Ureter (tissue), 1 donor: Measurements from ENCODE around the gene FHOD3. TPM values are rescaled to one million over a fixed set of nuclear protein-coding genes. Genes with fewer than 3 reads are reported as not detected.

Experiments
- DNase-seq: peaks from one replicate; pipeline ENCODE4 v3.0.0-alpha.2; 2020; ENCODE audit warnings: low spot score
- total RNA-seq: library from RNA; stranded (reverse); gene quantifications from one replicate; pipeline ENCODE4 v1.2.4, GENCODE V29; 2023
- donor health status: DM: yes; HTN: yes; CAD: no.

Gene FHOD3
- total RNA-seq, 1 donor from 2014 or later, result 25.7 TPM

DNA sequence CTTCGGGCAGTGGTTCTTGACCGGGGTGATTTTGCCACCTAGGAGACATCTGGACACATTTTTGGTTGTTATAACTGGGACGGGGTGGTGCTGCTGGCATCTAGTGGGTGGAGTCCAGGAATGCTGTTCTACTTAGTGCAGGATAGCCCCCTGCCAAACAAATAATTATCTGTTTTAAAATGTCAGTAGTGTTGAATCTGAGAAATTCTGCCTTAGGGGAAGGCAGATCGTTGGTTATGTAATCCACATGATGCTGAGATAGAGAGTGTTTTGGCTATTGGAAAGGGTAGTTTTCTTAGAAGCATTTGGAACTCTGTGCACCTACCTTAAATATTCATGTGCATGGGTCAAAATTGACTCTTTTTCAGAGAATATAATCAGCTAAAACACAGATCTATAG lies 332.3 kb downstream of the FHOD3 start:
- DNase-seq, result no peak

GRCh38 chr18:36630917-36631316 lies 333.4 kb downstream of the FHOD3 start:
- no peak for DNase-seq

- no peak for DNase-seq
These were observed 336.5 kb downstream of the FHOD3 start for GRCh38 chr18:36633961-36634412.

- no peak for DNase-seq
These were observed 337.2 kb downstream of the FHOD3 start for GRCh38 chr18:36634573-36635216.

DNA sequence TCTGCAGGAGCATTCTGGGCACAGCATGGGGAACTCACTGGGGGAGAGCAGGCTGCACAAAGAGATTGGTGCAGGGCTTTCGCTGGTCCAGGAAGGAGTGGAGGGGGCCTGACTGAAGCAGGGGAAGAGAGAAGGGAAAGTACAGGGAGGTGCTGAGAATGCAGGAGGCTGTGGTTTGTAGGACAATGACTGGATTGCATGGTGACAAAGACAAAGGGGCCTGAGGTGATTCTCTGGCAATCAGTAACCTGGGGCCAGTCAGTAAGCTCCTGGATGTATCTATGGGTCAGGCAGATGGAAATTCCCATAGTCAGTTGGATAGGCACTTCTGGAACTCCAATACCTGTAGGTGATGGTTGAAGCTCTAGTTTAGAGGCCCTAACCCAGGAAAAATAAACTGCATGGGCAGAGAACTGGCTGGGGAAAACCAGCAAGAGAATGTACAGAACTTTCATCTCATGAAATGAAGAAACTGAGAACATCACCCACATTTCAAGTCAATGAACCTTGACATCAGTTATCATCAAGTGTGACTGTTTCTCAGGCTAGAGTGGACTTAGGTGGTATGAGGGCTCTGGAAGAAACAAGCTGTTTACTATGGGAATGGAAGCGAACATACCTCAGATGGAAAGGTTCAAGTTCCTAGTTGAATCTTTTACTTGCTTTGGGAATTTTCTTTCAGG lies 338.0 kb downstream of the FHOD3 start:
- no peak for DNase-seq

GRCh38 chr18:36636237-36636817 lies 338.8 kb downstream of the FHOD3 start:
- DNase-seq, result no peak

DNA sequence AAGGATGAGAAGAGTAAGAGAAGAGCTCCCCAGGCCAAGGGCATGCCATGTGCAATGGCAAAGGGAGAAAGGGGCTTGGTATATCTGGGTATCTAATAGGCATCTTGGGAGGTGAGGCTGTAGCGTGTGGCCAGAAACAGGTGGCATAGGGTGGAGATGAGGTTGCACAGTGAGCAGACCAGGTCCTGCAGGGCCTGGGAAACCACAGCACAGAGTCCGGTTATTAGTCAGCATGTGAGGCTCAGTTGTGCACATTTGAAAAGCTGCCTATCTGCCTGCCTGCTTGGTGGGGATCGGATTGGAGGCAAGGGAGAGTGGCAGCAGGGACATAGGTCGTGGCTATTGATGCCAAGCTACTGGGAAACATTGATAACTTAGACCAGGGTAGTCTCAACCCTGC lies 340.7 kb downstream of the FHOD3 start:
- DNase-seq, result no peak

- DNase-seq, result no peak
These were observed 342.8 kb downstream of the FHOD3 start for GRCh38 chr18:36640021-36640952.

DNA sequence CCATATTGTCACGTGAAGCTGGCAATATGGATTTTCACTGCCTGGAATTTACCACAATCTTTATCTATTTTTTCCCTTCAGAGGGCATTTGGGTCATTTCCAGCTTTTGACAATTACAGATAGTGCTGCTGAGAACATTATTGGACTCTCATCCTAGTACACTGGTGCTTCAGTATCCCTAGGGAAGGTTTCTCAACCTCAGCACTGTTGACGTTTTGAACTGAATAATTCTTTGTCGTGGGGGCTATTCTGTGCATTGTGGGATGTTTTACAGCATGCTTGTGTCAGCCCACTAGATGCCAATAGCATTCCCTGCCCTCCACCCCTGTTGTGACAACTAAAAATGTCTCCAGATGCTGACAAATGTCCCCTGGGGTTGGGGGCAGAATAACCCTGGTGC lies 345.5 kb downstream of the FHOD3 start:
- DNase-seq, result no peak

DNA sequence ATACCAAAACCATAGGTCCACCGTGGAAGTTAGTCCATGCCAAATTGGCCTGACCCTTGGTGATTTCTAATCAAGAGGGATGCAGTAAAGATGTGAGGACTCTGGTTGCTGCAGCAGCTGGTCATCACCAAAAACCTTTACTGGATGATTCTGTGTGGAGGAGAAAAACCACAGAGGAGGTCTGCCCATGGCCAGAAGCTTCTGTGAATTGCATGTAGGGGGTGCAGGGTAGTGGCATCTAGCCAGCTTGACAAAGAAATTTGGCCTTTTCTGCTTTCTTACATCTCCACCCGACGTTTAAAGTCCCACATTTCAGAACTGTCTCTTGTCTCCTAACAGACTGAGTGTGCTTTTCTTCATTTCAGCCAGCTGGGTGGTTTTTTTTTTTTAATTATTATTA lies 351.3 kb downstream of the FHOD3 start:
- DNase-seq, result no peak

DNA sequence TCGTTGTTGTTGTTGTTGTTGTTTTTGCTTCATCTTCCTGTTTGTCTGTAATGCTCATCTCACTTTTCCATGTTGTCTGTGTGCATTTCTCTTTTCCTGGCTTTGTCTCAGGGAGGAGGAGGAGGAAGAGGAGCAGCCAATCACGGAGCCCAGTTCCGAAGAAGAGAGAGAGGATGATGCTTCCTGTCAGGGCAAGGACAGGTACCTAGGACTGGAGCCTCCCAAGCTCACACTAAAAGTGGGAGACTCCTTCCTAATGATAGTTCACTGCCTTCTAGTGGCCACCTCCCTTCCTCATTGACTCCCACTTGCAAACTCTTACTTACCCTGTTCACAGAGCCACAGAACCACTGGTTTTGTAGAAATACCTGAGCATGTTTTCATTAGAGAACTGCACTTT lies 351.7 kb downstream of the FHOD3 start:
- DNase-seq, result no peak

GRCh38 chr18:36650266-36650665 lies 352.8 kb downstream of the FHOD3 start:
- DNase-seq, result no peak

DNA sequence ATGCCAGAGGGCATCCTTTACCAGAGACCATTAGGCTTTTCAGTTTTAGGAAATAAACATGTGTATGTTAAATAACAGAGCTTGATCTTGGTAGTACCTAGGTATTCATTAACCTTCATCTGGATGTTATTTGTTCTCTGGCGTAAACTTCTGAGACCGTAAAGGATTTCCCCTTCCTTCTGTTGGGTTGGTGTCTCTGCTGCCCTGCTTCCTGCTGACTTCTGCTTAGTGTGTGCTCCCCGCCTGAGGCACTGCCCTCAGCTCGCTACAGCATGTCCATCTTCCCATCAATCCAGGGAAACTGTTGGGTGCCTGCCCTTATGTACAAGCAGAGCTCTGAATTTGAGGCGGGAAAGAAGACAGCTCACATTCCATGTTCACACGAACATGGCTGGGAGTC lies 353.4 kb downstream of the FHOD3 start:
- no peak for DNase-seq

- DNase-seq, result no peak
These were observed 355.0 kb downstream of the FHOD3 start for GRCh38 chr18:36652503-36652902.

GRCh38 chr18:36653141-36653869 lies 355.8 kb downstream of the FHOD3 start:
- DNase-seq, result no peak

DNA sequence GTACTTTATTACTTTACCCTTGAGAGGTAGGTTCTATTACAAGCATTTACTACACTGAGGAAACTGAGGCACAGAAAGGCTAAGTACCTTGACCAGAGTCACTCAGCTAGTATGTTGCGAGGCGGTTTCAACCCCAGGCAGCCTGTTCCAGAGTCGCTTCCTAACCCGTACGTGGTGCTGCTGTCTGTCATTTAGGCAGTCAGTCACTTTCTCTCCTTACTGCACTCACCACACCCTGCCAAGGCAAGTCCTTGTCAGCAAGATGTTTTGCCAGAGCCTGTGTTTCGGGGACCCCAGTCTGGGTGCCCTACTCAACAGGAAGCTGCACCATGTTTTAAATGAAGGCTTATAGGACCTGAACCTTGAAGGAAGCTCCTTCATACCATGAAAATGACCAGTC lies 356.4 kb downstream of the FHOD3 start:
- DNase-seq, result no peak

DNA sequence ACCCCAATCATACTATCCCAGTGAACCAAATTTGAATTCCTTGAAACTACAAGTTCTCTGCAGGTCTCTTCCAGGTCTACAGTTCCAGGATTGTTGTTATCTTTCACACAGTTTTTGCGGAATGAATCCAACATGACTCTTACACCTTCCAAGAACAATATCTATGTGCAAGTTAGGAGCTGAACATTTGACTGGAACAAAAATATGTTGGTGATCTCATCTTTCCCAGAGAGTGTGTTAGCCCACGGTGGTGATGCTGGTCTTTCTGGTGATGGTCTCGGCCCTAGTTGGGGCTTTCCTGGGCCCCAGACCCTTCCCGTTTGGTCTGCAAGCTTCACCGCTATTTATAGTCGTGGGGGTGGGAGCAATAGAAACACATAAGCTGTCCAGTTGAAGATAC lies 357.6 kb downstream of the FHOD3 start:
- no peak for DNase-seq

DNA sequence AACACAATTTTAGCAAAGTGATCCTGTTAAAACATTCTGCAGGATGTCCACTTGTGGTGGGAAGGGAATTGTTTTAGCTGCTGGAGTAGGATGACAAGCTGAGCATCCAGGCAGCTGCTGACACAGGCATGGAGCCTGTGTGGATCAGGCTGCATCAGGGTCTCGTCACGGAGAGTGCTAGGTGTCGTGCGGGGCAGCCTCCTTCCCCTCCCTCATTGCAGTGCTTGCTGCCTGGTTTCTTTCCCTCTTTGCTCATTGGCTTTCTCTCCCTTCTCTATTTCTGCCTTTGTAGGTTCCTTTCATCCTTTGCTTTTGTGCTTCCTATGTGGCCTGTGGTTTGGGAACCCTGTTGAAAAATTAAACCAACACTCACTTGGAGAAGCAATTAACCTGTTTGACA lies 358.4 kb downstream of the FHOD3 start:
- no peak for DNase-seq

DNA sequence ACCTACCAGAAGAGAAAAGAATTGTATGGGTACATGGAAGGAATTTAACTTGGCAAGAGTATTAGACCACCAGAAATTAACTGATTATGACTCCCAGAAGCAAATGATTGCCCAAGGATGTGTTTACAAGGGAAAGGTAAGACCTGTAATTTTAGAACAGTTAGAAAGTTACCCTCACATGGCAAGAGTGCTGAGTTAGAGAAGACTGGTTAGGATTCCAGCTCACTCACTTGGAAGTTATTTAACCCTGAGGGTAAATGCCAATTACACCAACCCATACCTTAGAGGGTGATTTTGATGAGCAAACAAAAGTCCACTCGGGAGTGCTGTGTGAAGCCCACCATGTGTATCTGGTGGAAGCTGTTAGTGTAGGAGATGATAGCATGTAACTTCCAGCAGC lies 361.1 kb downstream of the FHOD3 start:
- DNase-seq, result no peak

DNA sequence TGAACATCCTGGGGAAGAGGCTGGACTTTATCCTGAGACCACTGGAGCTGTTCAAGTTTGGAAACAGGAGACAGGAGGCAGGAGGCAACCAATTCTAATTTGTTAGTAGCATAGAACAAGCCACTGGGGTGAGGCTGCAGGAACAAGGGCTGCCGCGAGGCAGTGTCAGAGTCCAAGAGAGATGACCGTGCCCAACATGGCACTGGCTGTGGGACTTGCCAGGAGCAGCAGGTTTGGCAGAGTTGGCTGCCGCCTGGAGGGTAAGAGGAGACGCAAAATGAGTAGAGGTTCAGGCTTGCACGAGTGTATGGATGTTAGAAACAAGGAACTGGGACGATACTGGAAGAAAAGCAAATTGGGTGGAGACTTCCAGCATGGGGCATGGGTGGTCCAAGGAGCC lies 362.8 kb downstream of the FHOD3 start:
- no peak for DNase-seq

GRCh38 chr18:36661999-36662398 lies 364.5 kb downstream of the FHOD3 start:
- DNase-seq, result no peak

GRCh38 chr18:36663312-36663711 lies 365.8 kb downstream of the FHOD3 start:
- DNase-seq, result no peak
